UCSD-AML1 (cell line): Measurements from ENCODE around the gene CHAC1.

Experiments used
- DNase-seq: peaks from one replicate; lab custom pipeline; 2025; ENCODE audit not compliant: unreplicated experiment; lab: John Stamatoyannopoulos, UW

Gene CHAC1

GRCh38 chr15:40923551-40923950 lies 29.7 kb upstream of the CHAC1 start:
- no peak for DNase-seq

- DNase-seq: no peak
Measured at GRCh38 chr15:40925495-40925862, 27.8 kb upstream of the CHAC1 start.

- DNase-seq: no peak
Measured at GRCh38 chr15:40925863-40926658, 27.2 kb upstream of the CHAC1 start.

GRCh38 chr15:40926659-40927494 lies 26.4 kb upstream of the CHAC1 start:
- no peak for DNase-seq

- DNase-seq: no peak
Measured at GRCh38 chr15:40927495-40927872, 25.8 kb upstream of the CHAC1 start.

GRCh38 chr15:40927873-40928806 lies 25.1 kb upstream of the CHAC1 start:
- no peak for DNase-seq

GRCh38 chr15:40928821-40929659 lies 24.2 kb upstream of the CHAC1 start, which contains the start of gene DLL4:
Gene DLL4, plus strand, starts transcription at chr15:40929340. Its CDS starts 329 bp downstream, at chr15:40929669.
- peak; percentile 36 for DNase-seq

GRCh38 chr15:40929660-40930429 lies 23.4 kb upstream of the CHAC1 start:
- DNase-seq: no peak

- DNase-seq: peak; percentile 55
Measured at GRCh38 chr15:40930430-40931299, 22.6 kb upstream of the CHAC1 start.

- DNase-seq: no peak
Measured at GRCh38 chr15:40931300-40932142, 21.8 kb upstream of the CHAC1 start.

GRCh38 chr15:40932156-40932555 lies 21.1 kb upstream of the CHAC1 start:
- DNase-seq: peak; percentile 56

- DNase-seq: no peak
Measured at GRCh38 chr15:40932649-40933516, 20.4 kb upstream of the CHAC1 start.

GRCh38 chr15:40933517-40933902 lies 19.8 kb upstream of the CHAC1 start:
- DNase-seq: no peak

GRCh38 chr15:40934457-40934856 lies 18.8 kb upstream of the CHAC1 start:
- no peak for DNase-seq

- no peak for DNase-seq
Measured at GRCh38 chr15:40936234-40936708, 17.0 kb upstream of the CHAC1 start.
